WTC11 (cell line): Measurements from ENCODE around the gene PRELID1. TPM values are rescaled to one million over a fixed set of nuclear protein-coding genes. Genes with fewer than 3 reads are reported as not detected.

Experiments
- ATAC-seq: fragments of 200-7000 bp; cut with Tn5 transposase; 2 replicates; pipeline ENCODE4 v1.10.0; 2021; ENCODE audit warnings: mild to moderate bottlenecking, moderate library complexity
- CTCF ChIA-PET: fragments of 300-600 bp; sonication (Branson Sonifier 250); formaldehyde crosslinking; loops from one replicate; lab custom pipeline; 2021; ENCODE audit warnings: antibody characterized with exemption; lab: Charles Lee
- POLR2A ChIA-PET: fragments of 350-600 bp; sonication (Branson Sonifier 250); formaldehyde crosslinking; loops from one replicate; lab custom pipeline; 2021; ENCODE audit warnings: antibody characterized with exemption; lab: Charles Lee
- DNase-seq: peaks from one replicate; pipeline ENCODE4 v3.0.0; 2021; ENCODE audit warnings: low spot score
- H3K27ac Mint-ChIP-seq: 2 replicates; pipeline ENCODE4 v1.8.0; 2021; ENCODE audit warnings: mixed read lengths
- H3K27me3 Mint-ChIP-seq: 2 replicates; pipeline ENCODE4 v1.8.0; 2021; ENCODE audit warnings: low read depth, mild to moderate bottlenecking, moderate library complexity, mixed read lengths
- H3K36me3 Mint-ChIP-seq: 2 replicates; pipeline ENCODE4 v1.8.0; 2021; ENCODE audit warnings: mixed read lengths
- H3K4me1 Mint-ChIP-seq: 2 replicates; pipeline ENCODE4 v1.8.0; 2022; ENCODE audit warnings: mixed read lengths
- H3K4me3 Mint-ChIP-seq: 2 replicates; pipeline ENCODE4 v1.8.0; 2021; ENCODE audit warnings: mild to moderate bottlenecking, moderate library complexity, mixed read lengths
- H3K9me3 Mint-ChIP-seq: 2 replicates; pipeline ENCODE4 v1.8.0; 2021; ENCODE audit warnings: mixed read lengths
- AR ChIP-seq: fragments of 250-450 bp; sonication (Bioruptor Pico); IDR thresholded peaks from 2 replicates; pipeline ENCODE4 v1.9.0; 2021; ENCODE audit warnings: mild to moderate bottlenecking
- ATF1 ChIP-seq: sonication (generic); formaldehyde crosslinking; IDR thresholded peaks from 2 replicates; pipeline ENCODE4 v1.8.1; 2023; ENCODE audit warnings: mild to moderate bottlenecking, moderate library complexity, missing genetic modification reagents
- CBFB ChIP-seq: sonication (generic); formaldehyde crosslinking; IDR thresholded peaks from 2 replicates; pipeline ENCODE4 v1.8.1; 2022; ENCODE audit warnings: mild to moderate bottlenecking, low read depth, missing genetic modification reagents
- CREM ChIP-seq: sonication (generic); formaldehyde crosslinking; IDR thresholded peaks from 2 replicates; pipeline ENCODE4 v1.8.1; 2022; ENCODE audit warnings: mild to moderate bottlenecking, missing genetic modification reagents, moderate library complexity
- RELA ChIP-seq: sonication (generic); formaldehyde crosslinking; IDR thresholded peaks from 2 replicates; pipeline ENCODE4 v1.8.1; 2022; ENCODE audit warnings: missing genetic modification reagents, mild to moderate bottlenecking, borderline replicate concordance
- TEAD1 ChIP-seq: sonication (generic); formaldehyde crosslinking; IDR thresholded peaks from 2 replicates; pipeline ENCODE4 v1.8.0; 2022; ENCODE audit warnings: mild to moderate bottlenecking, missing genetic modification reagents
- USF1 ChIP-seq: sonication (generic); formaldehyde crosslinking; IDR thresholded peaks from 2 replicates; pipeline ENCODE4 v1.8.0; 2022; ENCODE audit warnings: mild to moderate bottlenecking, missing genetic modification reagents
- ZNF281 ChIP-seq: sonication (generic); formaldehyde crosslinking; IDR thresholded peaks from 2 replicates; pipeline ENCODE4 v1.8.0; 2023; ENCODE audit warnings: mild to moderate bottlenecking, missing genetic modification reagents
- ZNF396 ChIP-seq: fragments of 250-450 bp; sonication (Bioruptor Pico); IDR thresholded peaks from 2 replicates; pipeline ENCODE4 v1.8.0; 2021; ENCODE audit warnings: mild to moderate bottlenecking, moderate library complexity, borderline replicate concordance
- ZNF512 ChIP-seq: sonication (generic); formaldehyde crosslinking; IDR thresholded peaks from 2 replicates; pipeline ENCODE4 v1.8.1; 2022; ENCODE audit warnings: missing genetic modification reagents, borderline replicate concordance
- total RNA-seq: library from RNA; stranded (reverse); gene quantifications from 3 replicates; pipeline ENCODE4 v1.2.3, GENCODE V29; 2021
- TF ChIP-seq, protein P1 (sequence below): sonication (generic); formaldehyde crosslinking; IDR thresholded peaks from 2 replicates; pipeline ENCODE4 v1.8.0; 2022; ENCODE audit warnings: missing genetic modification reagents
- TF ChIP-seq, protein P2 (sequence below): sonication (generic); formaldehyde crosslinking; conservative IDR thresholded peaks from 2 replicates; pipeline ENCODE4 v1.8.1; 2022; ENCODE audit warnings: mild to moderate bottlenecking, missing genetic modification reagents
- TF ChIP-seq, protein P3 (sequence below): sonication (generic); formaldehyde crosslinking; IDR thresholded peaks from 2 replicates; pipeline ENCODE4 v1.8.1; 2023; ENCODE audit warnings: mild to moderate bottlenecking, missing genetic modification reagents, moderate library complexity
- TF ChIP-seq, protein P4 (sequence below): sonication (generic); formaldehyde crosslinking; IDR thresholded peaks from 2 replicates; pipeline ENCODE4 v1.8.1; 2022; ENCODE audit warnings: mild to moderate bottlenecking, missing genetic modification reagents, moderate library complexity, borderline replicate concordance

Gene PRELID1
- total RNA-seq, 1 experiment from 2014 or later: 273 TPM

DNA sequence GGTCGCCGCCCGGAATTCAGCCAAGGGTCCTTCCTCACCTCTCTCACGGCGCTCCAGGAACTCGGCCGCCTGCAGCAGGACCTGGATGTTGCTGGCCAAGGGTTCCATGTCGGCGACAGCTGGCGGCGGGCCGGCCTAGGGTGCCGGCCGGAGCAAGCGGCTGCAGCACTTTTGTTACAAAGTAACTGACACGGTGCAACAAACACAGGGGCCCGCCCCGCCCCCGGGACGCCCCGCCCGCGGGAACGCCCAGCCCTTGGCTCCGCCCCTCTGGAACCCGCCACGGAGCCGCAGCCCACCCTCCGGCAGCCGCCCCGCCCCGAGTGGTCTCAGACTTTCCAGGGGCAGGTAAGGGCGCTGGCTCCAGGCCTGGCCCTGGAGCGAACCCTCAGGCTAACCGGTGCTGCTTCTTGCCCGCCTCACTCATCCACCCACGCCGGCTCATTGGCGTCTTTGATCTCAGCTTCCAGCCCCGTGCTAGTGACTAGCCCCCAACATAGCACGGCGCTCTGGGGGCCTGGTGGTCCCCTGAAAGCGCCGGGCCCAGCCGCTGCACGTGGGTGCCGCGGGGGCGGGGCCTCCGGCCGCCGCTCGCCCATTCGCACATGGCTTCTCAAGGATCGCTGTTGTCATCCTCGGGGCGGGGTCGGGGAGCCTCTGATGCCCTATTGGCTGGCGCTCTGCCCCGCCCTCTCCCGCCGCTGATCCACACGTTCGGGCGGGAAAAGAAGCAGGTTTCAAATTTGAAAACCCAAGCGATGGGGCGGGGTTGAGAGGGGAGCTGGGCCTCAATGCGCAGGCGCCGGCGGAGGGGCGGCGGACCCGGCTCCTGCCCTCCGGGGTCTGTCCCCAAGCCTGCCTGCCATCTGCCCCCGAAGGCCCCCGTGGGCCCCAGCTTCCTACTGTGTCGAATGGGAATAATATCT is 8.4 kb downstream of the PRELID1 start, which contains the start of gene MXD3 (continued):
- TF ChIP-seq, protein P1, sequence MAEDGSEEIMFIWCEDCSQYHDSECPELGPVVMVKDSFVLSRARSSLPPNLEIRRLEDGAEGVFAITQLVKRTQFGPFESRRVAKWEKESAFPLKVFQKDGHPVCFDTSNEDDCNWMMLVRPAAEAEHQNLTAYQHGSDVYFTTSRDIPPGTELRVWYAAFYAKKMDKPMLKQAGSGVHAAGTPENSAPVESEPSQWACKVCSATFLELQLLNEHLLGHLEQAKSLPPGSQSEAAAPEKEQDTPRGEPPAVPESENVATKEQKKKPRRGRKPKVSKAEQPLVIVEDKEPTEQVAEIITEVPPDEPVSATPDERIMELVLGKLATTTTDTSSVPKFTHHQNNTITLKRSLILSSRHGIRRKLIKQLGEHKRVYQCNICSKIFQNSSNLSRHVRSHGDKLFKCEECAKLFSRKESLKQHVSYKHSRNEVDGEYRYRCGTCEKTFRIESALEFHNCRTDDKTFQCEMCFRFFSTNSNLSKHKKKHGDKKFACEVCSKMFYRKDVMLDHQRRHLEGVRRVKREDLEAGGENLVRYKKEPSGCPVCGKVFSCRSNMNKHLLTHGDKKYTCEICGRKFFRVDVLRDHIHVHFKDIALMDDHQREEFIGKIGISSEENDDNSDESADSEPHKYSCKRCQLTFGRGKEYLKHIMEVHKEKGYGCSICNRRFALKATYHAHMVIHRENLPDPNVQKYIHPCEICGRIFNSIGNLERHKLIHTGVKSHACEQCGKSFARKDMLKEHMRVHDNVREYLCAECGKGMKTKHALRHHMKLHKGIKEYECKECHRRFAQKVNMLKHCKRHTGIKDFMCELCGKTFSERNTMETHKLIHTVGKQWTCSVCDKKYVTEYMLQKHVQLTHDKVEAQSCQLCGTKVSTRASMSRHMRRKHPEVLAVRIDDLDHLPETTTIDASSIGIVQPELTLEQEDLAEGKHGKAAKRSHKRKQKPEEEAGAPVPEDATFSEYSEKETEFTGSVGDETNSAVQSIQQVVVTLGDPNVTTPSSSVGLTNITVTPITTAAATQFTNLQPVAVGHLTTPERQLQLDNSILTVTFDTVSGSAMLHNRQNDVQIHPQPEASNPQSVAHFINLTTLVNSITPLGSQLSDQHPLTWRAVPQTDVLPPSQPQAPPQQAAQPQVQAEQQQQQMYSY: no peak
- no peak for TF ChIP-seq ZNF512
- TF ChIP-seq ZNF396 (CRISPR knock-in tag): no peak
- TF ChIP-seq AR (CRISPR knock-in tag): no peak
- TF ChIP-seq RELA (CRISPR knock-in tag): 0 out of 2 replicates have a peak, but pooled peaks have one; percentile 41
- no peak for TF ChIP-seq ATF1
- TF ChIP-seq CBFB (CRISPR knock-in tag): no peak
- TF ChIP-seq, protein P2, sequence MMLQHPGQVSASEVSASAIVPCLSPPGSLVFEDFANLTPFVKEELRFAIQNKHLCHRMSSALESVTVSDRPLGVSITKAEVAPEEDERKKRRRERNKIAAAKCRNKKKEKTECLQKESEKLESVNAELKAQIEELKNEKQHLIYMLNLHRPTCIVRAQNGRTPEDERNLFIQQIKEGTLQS (CRISPR knock-in tag): no peak
- TF ChIP-seq, protein P3, sequence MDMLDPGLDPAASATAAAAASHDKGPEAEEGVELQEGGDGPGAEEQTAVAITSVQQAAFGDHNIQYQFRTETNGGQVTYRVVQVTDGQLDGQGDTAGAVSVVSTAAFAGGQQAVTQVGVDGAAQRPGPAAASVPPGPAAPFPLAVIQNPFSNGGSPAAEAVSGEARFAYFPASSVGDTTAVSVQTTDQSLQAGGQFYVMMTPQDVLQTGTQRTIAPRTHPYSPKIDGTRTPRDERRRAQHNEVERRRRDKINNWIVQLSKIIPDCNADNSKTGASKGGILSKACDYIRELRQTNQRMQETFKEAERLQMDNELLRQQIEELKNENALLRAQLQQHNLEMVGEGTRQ (CRISPR knock-in tag): peak; percentile 79
- TF ChIP-seq, protein P4, sequence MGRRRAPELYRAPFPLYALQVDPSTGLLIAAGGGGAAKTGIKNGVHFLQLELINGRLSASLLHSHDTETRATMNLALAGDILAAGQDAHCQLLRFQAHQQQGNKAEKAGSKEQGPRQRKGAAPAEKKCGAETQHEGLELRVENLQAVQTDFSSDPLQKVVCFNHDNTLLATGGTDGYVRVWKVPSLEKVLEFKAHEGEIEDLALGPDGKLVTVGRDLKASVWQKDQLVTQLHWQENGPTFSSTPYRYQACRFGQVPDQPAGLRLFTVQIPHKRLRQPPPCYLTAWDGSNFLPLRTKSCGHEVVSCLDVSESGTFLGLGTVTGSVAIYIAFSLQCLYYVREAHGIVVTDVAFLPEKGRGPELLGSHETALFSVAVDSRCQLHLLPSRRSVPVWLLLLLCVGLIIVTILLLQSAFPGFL (CRISPR knock-in tag): no peak

- no peaks in the 10 kb centered on the region for H3K27me3 Mint-ChIP-seq
- peak overlapping the region; percentile 32; the same call in 1 of the 2 replicates for H3K27ac Mint-ChIP-seq
- H3K36me3 Mint-ChIP-seq: peaks cover 2% of the 10 kb centered on the region; the same call in 1 of the 2 replicates
- peak; percentile 55 for DNase-seq
- H3K4me3 Mint-ChIP-seq: peak overlapping the region; percentile 64
- no peaks in the 10 kb centered on the region for H3K9me3 Mint-ChIP-seq
- H3K4me1 Mint-ChIP-seq: peaks cover 18% of the 10 kb centered on the region
- ATAC-seq: peak; percentile 4
- POLR2A ChIA-PET: interaction anchor here (0.6 to 2.3 kb wide), 4 partner anchors 9 to 114 kb away, joined by 3 to 8 read pairs (median 4); partner anchors contain the start of genes GRK6, PRELID1 and RAB24
- CTCF ChIA-PET: interaction anchor here (0.5 to 4.5 kb wide), 20 partner anchors 11 to 201 kb away, joined by 3 to 91 read pairs (median 6); partner anchors contain the start of genes PDLIM7 and PRR7
- 0 out of 2 replicates have a peak, but pooled peaks have one; percentile 2 for TF ChIP-seq CREM
- 0 out of 2 replicates have a peak, but pooled peaks have one; percentile 44 for TF ChIP-seq USF1
- peak; percentile 64; the same call in 1 of the 2 replicates for TF ChIP-seq ZNF281
- 0 out of 2 replicates have a peak, but pooled peaks have one; percentile 18 for TF ChIP-seq TEAD1 (CRISPR knock-in tag)
Measured at GRCh38 chr5:177312649-177313181, 9.1 kb downstream of the PRELID1 start.
